ENCODE results near the gene VPS13D.
A peak's percentile ranks its signal among the peaks of the same experiment; 100 is the strongest.

The VPS13D gene

DNA sequence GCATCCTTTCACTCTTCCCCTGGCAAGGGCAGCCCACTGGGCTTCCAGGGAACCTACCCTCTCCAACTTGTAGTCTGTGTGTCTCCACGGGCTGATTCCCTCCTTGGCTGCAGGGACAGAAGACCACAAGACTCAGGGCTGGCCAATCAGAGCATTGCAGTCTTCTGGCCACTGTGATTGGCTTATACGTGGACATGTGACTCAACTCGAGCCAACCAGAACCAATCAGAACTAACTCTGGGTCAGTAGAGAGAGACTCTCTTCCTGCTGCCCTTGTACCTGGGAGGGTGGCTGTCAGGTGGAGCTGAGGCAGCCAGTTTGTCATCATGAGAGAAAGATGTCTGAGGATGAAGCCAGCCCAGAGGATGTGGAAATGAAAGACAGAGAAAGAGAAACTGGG, 324.1 kb downstream of the VPS13D start:
- no peak for DNase-seq (ENCODE audit: low read depth in 2 of 2)

DNA sequence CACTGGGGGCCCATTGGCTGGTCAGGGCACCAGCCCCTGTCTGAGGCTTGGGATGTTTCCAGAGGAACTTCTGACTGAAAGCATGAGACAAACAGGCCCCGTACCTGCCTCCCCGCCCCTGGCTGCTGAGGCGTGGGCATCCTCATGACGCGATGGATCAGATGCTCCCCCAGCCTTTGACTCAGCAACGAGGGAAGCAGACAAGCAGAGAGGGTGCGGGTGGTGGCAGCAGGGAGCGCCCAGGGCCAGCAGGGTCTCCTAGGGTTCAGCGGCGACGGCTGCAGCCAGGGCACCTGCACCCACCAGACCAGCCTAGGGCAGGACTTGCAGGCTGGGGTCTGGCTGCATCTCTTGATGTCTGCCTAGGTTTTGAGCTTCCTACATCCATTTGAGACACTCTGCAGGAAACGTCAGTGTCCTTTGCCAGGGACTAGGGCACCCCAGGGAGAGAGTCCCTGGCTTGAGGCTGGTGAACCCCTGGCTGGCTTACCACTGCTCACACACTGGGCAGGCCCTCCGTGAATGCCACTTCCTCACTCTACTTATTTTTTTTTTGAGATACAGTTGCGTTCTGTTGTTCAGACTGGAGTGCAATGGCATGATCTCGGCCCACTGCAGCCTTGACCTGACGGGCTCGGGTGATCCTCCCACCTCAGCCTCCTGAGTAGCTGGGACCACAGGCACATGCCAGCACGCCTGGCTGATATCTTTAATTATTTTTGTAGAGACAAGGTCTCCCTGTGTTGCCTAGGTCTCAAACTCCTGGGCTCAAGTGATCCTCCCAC, 324.9 kb downstream of the VPS13D start:
- no peak for DNase-seq (ENCODE audit: low read depth in 2 of 2)

DNA sequence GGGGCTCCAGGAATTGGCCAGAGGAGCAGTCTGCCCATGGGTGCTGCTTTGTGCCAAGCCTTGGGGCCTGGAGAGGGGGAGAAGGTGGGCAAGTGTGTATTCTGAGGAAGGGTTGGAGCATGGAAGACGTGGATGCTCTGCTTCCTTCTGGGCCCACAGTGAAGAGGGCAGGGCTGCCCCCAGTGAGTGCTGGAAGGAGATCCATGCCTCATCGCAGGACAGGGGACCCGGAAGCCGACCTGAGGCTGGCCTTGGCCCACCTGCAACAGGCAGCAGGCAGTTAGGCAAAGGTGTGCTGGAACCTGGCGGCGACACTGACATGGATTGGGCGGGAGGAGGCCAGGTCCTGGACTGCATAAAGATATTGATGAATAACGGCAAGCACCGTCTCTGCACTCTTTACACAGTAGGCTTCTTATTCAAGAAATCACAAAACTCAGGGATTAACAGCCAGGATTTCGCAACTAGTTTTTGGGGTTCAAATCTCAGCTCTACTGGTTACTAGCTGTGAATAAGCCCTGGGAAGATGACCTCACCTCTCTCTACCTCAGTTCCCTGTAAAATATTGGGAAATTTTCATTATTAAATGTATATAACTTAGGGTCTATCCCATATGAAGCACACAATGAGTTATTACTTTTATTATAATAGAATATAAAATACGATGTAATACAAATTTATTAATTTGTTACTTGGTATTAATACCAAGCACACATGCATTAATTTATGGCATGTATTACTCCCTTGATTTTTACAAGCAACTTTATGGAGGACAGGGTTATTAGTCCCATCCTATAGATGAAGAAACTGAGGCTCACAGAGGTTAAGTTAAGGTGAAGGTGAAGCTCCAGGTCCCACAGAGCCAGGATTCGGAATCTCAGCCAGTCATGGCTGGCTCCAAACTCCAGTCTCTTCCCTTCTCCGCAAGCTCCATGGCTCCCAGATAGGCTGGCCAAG, 325.9 kb downstream of the VPS13D start:
- DNase-seq (ENCODE audit: low read depth in 2 of 2) = no peak

DNA sequence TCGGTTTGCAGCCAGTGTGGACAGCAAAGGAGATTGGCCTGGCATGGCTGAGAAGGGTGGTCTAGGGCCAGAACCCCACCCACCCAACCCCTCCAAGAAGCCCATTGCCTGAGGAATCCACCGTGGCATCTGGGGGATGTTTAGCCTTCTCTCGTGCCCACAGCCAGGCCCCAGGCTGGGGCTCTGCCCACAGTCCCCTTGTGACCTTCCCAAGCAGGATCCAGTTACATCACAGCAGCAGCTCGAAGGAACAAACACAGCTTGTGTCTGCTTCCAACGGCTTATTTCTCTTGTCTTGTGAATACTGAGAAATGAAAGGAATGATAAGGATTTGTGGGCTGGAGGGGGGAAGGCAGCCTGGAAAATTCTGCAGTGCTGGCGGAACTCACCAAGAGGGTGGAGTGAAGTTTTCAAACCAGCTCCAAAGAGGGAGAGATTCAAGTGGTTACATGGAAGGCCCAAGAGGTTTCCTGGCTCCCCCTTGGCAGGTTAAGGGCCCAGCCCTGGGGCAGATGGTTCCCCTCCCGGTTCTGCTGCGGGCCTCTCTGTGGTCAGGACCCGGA, 326.6 kb downstream of the VPS13D start:
- peak; percentile 86 to 90 for DNase-seq (ENCODE audit: low read depth in 2 of 2)

DNA sequence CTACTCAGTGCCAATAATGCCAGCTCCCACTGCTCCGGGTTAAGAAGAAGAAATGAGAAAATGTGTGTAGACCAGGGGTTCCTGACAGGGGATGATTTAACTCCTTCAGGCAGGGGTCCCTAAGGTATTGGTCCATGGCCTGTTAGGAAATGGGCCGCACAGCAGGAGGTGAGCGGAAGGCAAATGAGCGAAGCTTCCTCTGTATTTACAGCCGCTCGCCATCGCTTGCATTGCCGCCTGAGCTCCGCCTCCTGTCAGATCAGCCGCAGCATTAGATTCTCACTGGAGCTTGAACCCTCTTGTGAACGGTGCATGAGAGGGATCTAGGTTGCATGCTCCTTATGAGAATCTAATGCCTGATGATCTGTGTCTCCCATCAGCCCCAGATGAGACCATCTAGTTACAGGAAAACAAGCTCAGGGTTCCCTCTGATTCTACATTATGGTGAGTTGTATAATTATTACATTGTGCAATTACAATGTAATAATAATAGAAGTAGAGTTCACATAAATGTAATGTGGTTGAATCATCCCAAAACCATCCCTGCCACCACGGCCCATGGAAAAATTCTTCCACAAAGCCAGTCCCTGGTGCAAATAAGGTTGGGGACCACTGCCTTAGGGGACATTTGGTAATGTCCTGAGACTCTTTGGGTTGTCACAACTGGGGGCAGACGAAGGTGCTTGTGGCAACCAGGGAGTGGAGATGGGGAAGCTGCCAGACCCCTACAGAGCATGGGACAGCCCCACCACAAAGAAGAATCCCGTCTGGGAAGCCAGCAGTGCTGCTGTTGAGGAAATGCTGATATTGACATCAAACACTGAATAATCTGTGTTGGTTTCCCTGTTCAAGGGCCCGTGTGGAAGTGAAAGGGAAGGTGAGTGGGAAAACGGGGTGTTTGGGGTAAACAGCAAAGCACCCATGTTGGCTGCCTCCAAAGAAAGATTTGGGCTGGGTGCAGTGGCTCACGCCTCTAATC, 327.4 kb downstream of the VPS13D start:
- DNase-seq (ENCODE audit: low read depth in 2 of 2) = no peak

DNA sequence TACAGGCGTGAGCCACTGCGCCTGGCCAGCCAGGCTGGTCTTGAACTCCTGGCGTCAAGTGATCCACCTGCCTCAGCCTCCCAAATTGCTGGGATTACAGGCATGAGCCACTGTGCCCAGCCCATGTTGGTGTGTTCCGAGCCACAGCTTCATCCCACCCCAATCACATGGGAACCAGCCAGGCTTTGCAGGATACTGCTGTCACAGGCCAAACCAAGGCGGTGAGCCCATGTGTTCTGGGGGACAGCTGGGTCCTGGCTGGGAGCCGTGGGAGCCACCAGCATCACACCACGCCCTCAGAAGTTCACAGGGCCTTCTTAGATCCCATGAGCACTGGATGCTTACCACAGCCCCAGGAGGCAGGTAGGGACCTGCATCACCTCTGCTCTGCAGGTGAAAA, 331.3 kb downstream of the VPS13D start:
- no peak for DNase-seq (ENCODE audit: low read depth in 2 of 2)
